B cell (primary cell): ENCODE data around the gene ERP44.

Experiments
- CTCF ChIP-seq: fragments of 200-600 bp; IDR thresholded peaks from one replicate; pipeline ENCODE4 v1.8.0; 2022; ENCODE audit warnings: antibody characterized with exemption, mild to moderate bottlenecking
- EZH2 ChIP-seq: IDR thresholded peaks from 2 replicates; pipeline ENCODE4 v1.6.1; 2012; ENCODE audit warnings: borderline replicate concordance, low read depth, mild to moderate bottlenecking, moderate library complexity, low read length; ENCODE audit not compliant: insufficient read depth, poor library complexity, severe bottlenecking

GRCh38 chr9:100098887-100099721, at the start of gene ERP44, which contains the start of gene INVS:
- TF ChIP-seq CTCF (no peak), EZH2 (no peak)
